Astrocyte (in vitro differentiated cells and primary cell): ENCODE results near the gene YBX1.

Experiments
- EZH2 ChIP-seq: IDR thresholded peaks from 2 replicates; pipeline ENCODE4 v1.6.1; 2012; ENCODE audit warnings: mild to moderate bottlenecking, low read length, inconsistent platforms; ENCODE audit not compliant: insufficient read depth
- TF ChIP-seq, protein P1 (sequence below): IDR thresholded peaks from 2 replicates; pipeline ENCODE4 v1.5.1; 2011; ENCODE audit warnings: low read depth, mild to moderate bottlenecking, inconsistent platforms, low read length, moderate library complexity; ENCODE audit not compliant: insufficient read depth

DNA sequence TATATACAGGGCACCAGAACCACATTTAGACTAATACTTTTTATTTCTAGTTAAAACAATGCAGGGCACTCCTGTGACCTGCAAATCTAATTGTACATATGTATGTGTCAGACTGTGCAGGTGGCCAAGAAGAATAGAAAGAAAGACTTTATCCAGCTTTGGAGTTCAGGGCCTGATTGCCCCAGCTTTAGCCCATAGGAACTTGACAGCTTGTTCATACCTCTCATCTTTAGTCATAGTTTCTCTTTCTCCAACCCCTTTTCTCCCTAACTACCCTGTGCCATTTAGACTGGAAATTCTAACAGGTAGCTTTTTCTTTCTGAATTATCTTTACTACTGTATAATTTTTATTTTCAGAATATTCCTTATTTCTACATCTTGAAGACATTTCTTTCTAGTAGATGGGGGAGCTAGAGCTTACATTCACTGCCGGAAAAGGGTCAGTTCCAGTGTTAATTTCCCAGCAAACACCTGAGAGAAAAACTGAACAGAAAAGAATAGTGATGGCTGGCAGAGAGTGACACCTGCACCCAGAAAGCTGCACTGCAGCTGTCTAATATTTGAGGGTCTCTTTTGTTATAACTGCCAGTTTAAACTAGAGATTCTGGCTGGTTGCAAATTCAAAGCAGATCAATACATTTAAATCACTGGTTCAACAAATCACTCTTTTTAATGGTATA, 8.4 kb downstream of the YBX1 start:
- TF ChIP-seq, protein P1, sequence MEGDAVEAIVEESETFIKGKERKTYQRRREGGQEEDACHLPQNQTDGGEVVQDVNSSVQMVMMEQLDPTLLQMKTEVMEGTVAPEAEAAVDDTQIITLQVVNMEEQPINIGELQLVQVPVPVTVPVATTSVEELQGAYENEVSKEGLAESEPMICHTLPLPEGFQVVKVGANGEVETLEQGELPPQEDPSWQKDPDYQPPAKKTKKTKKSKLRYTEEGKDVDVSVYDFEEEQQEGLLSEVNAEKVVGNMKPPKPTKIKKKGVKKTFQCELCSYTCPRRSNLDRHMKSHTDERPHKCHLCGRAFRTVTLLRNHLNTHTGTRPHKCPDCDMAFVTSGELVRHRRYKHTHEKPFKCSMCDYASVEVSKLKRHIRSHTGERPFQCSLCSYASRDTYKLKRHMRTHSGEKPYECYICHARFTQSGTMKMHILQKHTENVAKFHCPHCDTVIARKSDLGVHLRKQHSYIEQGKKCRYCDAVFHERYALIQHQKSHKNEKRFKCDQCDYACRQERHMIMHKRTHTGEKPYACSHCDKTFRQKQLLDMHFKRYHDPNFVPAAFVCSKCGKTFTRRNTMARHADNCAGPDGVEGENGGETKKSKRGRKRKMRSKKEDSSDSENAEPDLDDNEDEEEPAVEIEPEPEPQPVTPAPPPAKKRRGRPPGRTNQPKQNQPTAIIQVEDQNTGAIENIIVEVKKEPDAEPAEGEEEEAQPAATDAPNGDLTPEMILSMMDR: no peak
- no peak for TF ChIP-seq EZH2
